Fibroblast of pulmonary artery (primary cell): ENCODE measurements around the gene STOML1.

ENCODE experiments used
- DNase-seq: peaks from one replicate; pipeline ENCODE4 v3.0.0-alpha.2; 2010; ENCODE audit warnings: low read depth
- H3K4me3 ChIP-seq: replicated peaks from 2 replicates; pipeline ENCODE4 v1.5.1; 2011; ENCODE audit warnings: low read depth, mild to moderate bottlenecking, control low read depth, low read length, moderate library complexity
- CTCF ChIP-seq: IDR thresholded peaks from 2 replicates; pipeline ENCODE4 v1.5.1; 2011; ENCODE audit warnings: mild to moderate bottlenecking, control low read depth, low read length, inconsistent platforms; ENCODE audit errors: missing control alignments

Gene STOML1

GRCh38 chr15:73946046-73946721 is 45.9 kb downstream of the STOML1 start:
- no peak for DNase-seq
- no peak for TF ChIP-seq CTCF
- no peak overlapping the region for H3K4me3 ChIP-seq

GRCh38 chr15:73945130-73945508 is 47.0 kb downstream of the STOML1 start:
- no peak overlapping the region for H3K4me3 ChIP-seq
- DNase-seq: no peak
- TF ChIP-seq CTCF: no peak

GRCh38 chr15:73944161-73945129 is 47.6 kb downstream of the STOML1 start:
- DNase-seq: no peak
- no peak for TF ChIP-seq CTCF
- no peak overlapping the region for H3K4me3 ChIP-seq

GRCh38 chr15:73942751-73943270 is 49.3 kb downstream of the STOML1 start:
- no peak overlapping the region for H3K4me3 ChIP-seq
- TF ChIP-seq CTCF: no peak
- DNase-seq: no peak

GRCh38 chr15:73941871-73942635 is 50.0 kb downstream of the STOML1 start:
- H3K4me3 ChIP-seq: no peak overlapping the region
- TF ChIP-seq CTCF: no peak
- no peak for DNase-seq

GRCh38 chr15:73941449-73941848 is 50.6 kb downstream of the STOML1 start:
- no peak overlapping the region for H3K4me3 ChIP-seq
- DNase-seq: no peak
- TF ChIP-seq CTCF: no peak
